ENCODE measurements around the gene FAM210A.

- TF ChIP-seq CTCF (IDR thresholded peaks at IDR 0.05) (no peak), POLR2A (IDR thresholded peaks at IDR 0.05) (no peak)
Measured at GRCh38 chr18:13614641-13615288, 111.6 kb downstream of the FAM210A start.

Measured in esophagus squamous epithelium (tissue), 4 donors.